GM12878 (cell line): ENCODE results near the gene PCDHGB6. TPM values are rescaled to one million over a fixed set of nuclear protein-coding genes. Genes with fewer than 3 reads are reported as not detected.

Experiments used
- ATAC-seq: fragments of 200-7000 bp; cut with Tn5 transposase; 3 replicates; pipeline ENCODE4 v1.9.1; 2020; ENCODE audit warnings: mild to moderate bottlenecking, moderate library complexity
- BruUV-seq: library from RNA; stranded (reverse); fragments of 400-500 nt; replicated peaks from 2 replicates; lab custom pipeline; 2021; lab: Mats Ljungman, UMichigan
- CTCF ChIA-PET: fragments of 300-600 bp; sonication (Branson Sonifier 250); formaldehyde crosslinking; extraction: SDS; loops from one replicate; lab custom pipeline; 2021; ENCODE audit warnings: inconsistent platforms; lab: Yijun Ruan, JAX
- POLR2A ChIA-PET: fragments of 350-600 bp; formaldehyde crosslinking; extraction: SDS; loops from one replicate; lab custom pipeline; 2021; ENCODE audit warnings: inconsistent platforms; lab: Charles Lee
- RAD21 ChIA-PET: fragments of 300-600 bp; sonication (Branson Sonifier 250); formaldehyde crosslinking; loops from one replicate; lab custom pipeline; 2023; ENCODE audit warnings: antibody characterized with exemption; ENCODE audit not compliant: unreplicated experiment; lab: Charles Lee
- SMC1A ChIA-PET: fragments of 300-600 bp; sonication (Branson Sonifier 250); formaldehyde crosslinking; loops from one replicate; lab custom pipeline; 2023; ENCODE audit not compliant: unreplicated experiment, uncharacterized antibody; lab: Charles Lee
- DNase-seq: peaks from one replicate; pipeline ENCODE4 v3.0.0-alpha.2; 2011; ENCODE audit warnings: low read depth, low spot score
- FAIRE-seq: peaks from 3 replicates; lab custom pipeline; 2011; peaks lifted over from hg19 to GRCh38; lab: Jason Lieb, UNC
- H2AFZ ChIP-seq: 2 replicates; pipeline ENCODE4 v1.6.0; 2011; ENCODE audit warnings: low read depth, low read length, control low read depth; ENCODE audit not compliant: control insufficient read depth
- H3K27ac ChIP-seq: 2 replicates; pipeline ENCODE4 v1.5.1; 2011; ENCODE audit warnings: control low read depth; ENCODE audit not compliant: control insufficient read depth, insufficient read depth
- H3K27me3 ChIP-seq, 2 experiments: replicated peaks in 1 of 2; 2 replicates each; pipeline versions ENCODE4 v1.6.0 to v1.6.1; 2011; ENCODE audit warnings: low read length in 1 of 2; ENCODE audit not compliant: control insufficient read depth in 2 of 2, insufficient read depth in 2 of 2
- H3K36me3 ChIP-seq, 2 experiments: 2 replicates each; pipeline ENCODE4 v1.5.1; 2011; ENCODE audit warnings: low read length in 1 of 2; ENCODE audit not compliant: control insufficient read depth in 2 of 2, insufficient read depth in 2 of 2
- H3K4me1 ChIP-seq: 2 replicates; pipeline ENCODE4 v1.6.1; 2011; ENCODE audit warnings: mild to moderate bottlenecking, low read length, moderate library complexity, mixed read lengths; ENCODE audit not compliant: control insufficient read depth, insufficient read depth
- H3K4me2 ChIP-seq: 2 replicates; pipeline ENCODE4 v1.6.0; 2011; ENCODE audit warnings: control low read depth; ENCODE audit not compliant: control insufficient read depth, insufficient read depth
- H3K4me3 ChIP-seq: fragments of 200-600 bp; sonication (generic); 2 replicates; pipeline ENCODE4 v1.5.1; 2016
- H3K79me2 ChIP-seq: 2 replicates; pipeline ENCODE4 v1.6.0; 2011; ENCODE audit warnings: low read length; ENCODE audit not compliant: control insufficient read depth, insufficient read depth
- H3K9ac ChIP-seq: 2 replicates; pipeline ENCODE4 v1.8.0; 2011; ENCODE audit warnings: low read length, control low read depth, mixed read lengths; ENCODE audit not compliant: control insufficient read depth, insufficient read depth
- H3K9me3 ChIP-seq: replicated peaks from 3 replicates; pipeline ENCODE4 v1.5.1; 2011; ENCODE audit warnings: mild to moderate bottlenecking, low read length; ENCODE audit not compliant: control insufficient read depth, insufficient read depth
- H4K20me1 ChIP-seq: 2 replicates; pipeline ENCODE4 v1.6.0; 2011; ENCODE audit not compliant: control insufficient read depth, insufficient read depth
- ATF2 ChIP-seq: IDR thresholded peaks from 2 replicates; pipeline ENCODE4 v1.6.1; 2012; ENCODE audit warnings: low read length, inconsistent platforms
- CEBPB ChIP-seq, 2 experiments: fragments of 150-350 bp in 1 of 2; IDR thresholded peaks; 2 replicates each; pipeline ENCODE4 v1.6.1; 2012 to 2014; ENCODE audit warnings: low read depth in 2 of 2, low read length in 2 of 2, borderline replicate concordance in 1 of 2, inconsistent platforms in 1 of 2
- CHD1 ChIP-seq: IDR thresholded peaks from 2 replicates; pipeline ENCODE4 v1.6.1; 2012; ENCODE audit warnings: low read depth, low read length, improper control_type of control experiment
- DPF2 ChIP-seq: fragments of 450-650 bp; IDR thresholded peaks from 2 replicates; pipeline ENCODE4 v1.6.1; 2017; ENCODE audit warnings: mild to moderate bottlenecking
- E2F8 ChIP-seq: fragments of 450-650 bp; IDR thresholded peaks from 2 replicates; pipeline ENCODE4 v1.6.1; 2018; ENCODE audit warnings: mild to moderate bottlenecking, low read depth, moderate library complexity; ENCODE audit not compliant: partially characterized antibody
- ESRRA ChIP-seq: IDR thresholded peaks from 2 replicates; pipeline ENCODE4 v1.6.1; 2012; ENCODE audit warnings: mild to moderate bottlenecking, low read length, improper control_type of control experiment
- EZH2 ChIP-seq: IDR thresholded peaks from 2 replicates; pipeline ENCODE4 v1.6.1; 2012; ENCODE audit warnings: low read depth, mild to moderate bottlenecking, control low read depth, inconsistent platforms, low read length, borderline replicate concordance; ENCODE audit not compliant: control insufficient read depth
- FOS ChIP-seq: IDR thresholded peaks from 3 replicates; pipeline ENCODE4 v1.6.1; 2011; ENCODE audit warnings: borderline replicate concordance; ENCODE audit not compliant: insufficient read length; ENCODE audit errors: extremely low read depth
- PAX8 ChIP-seq: fragments of 450-650 bp; IDR thresholded peaks from 2 replicates; pipeline ENCODE4 v1.6.1; 2017; ENCODE audit warnings: mild to moderate bottlenecking, moderate library complexity
- SREBF1 ChIP-seq: IDR thresholded peaks from 2 replicates; pipeline ENCODE4 v1.6.1; 2012; ENCODE audit warnings: mild to moderate bottlenecking, low read length
- SUZ12 ChIP-seq: fragments of 200-600 bp; sonication (generic); IDR thresholded peaks from one replicate; pipeline ENCODE4 v1.6.1; 2018; ENCODE audit warnings: antibody characterized with exemption, mild to moderate bottlenecking; ENCODE audit not compliant: unreplicated experiment
- ZSCAN29 ChIP-seq: fragments of 450-650 bp; IDR thresholded peaks from 2 replicates; pipeline ENCODE4 v1.6.1; 2017; ENCODE audit warnings: mild to moderate bottlenecking, moderate library complexity
- WGBS: methylation state at CpG from one replicate; pipeline ENCODE4 v1.1.6; 2016; ENCODE audit warnings: low lambda C conversion rate; ENCODE audit not compliant: insufficient replicate concordance, insufficient coverage; ENCODE audit errors: missing lambda C conversion rate; 5-methylcytosine and 5-hydroxymethylcytosine counted together
- in situ Hi-C: fragments of 300-500 bp; cut with MboI; formaldehyde crosslinking; loops from 9 replicates; pipeline ENCODE4 v1.14.3; 2018; ENCODE audit warnings: mixed read lengths
- intact Hi-C: fragments of 100-400 bp; cut with micrococcal nuclease; formaldehyde crosslinking; loops from one replicate; pipeline ENCODE4 v1.14.2; 2022; ENCODE audit not compliant: unreplicated experiment
- polyA plus RNA-seq, 11 experiments: library from polyadenylated mRNA; depleted of rRNA in 4 of 11; unstranded in 6 of 11; stranded (reverse) in 5 of 11; fragments of >200 nt; fragmentation: Nextera tagmentation in 4 of 11; fragmentation: Illumina TruSeq in 1 of 11; extraction: Ambion mirVana in 4 of 11; extraction: Trizol in 1 of 11; gene quantifications; 1 replicate in 1 of 11; 2 replicates in 10 of 11; pipeline versions ENCODE4 v1.2.1 to v1.2.3, GENCODE V29; 2011 to 2016; ENCODE audit warnings: inconsistent platforms in 2 of 11, missing spikeins in 2 of 11, low read depth in 1 of 11
- total RNA-seq, 4 experiments: library from RNA; depleted of rRNA in 3 of 4; stranded (reverse); fragments of >200 nt in 3 of 4; fragmentation: Illumina TruSeq in 1 of 4; extraction: Trizol in 1 of 4; gene quantifications; 2 replicates each; pipeline versions ENCODE4 v1.2.1 to v1.2.3, GENCODE V29; 2013 to 2021

Gene PCDHGB6
- total and polyA plus RNA-seq, 10 of the 15 experiments (the other 5 are each of a cell fraction or from before 2014, with no cell fraction given): 0.07 to 1.0 (median 0.31) TPM

GRCh38 chr5:141422742-141423291, 15.0 kb downstream of the PCDHGB6 start:
- no TSS peak for BruUV-seq
- Histone ChIP-seq H3K4me2 (no peak overlapping the region), H3K27me3 (no peaks in the 10 kb centered on the region; a peak in 1 of 4 replicates), H3K79me2 (no peaks in the 10 kb centered on the region)
- no peak for TF ChIP-seq EZH2
- no peak for TF ChIP-seq SREBF1
- TF ChIP-seq, all 136 proteins: peak for 0
- Histone ChIP-seq H3K4me1 (peaks cover 4% of the 10 kb centered on the region; the same call in 1 of the 2 replicates), H3K36me3 (no peaks in the 10 kb centered on the region), H3K9ac (no peak overlapping the region), H3K9me3 (peaks cover 20% of the 10 kb centered on the region; the same call in 2 of the 3 replicates), H2AFZ (no peak overlapping the region), H4K20me1 (no peaks in the 10 kb centered on the region), H3K4me3 (no peak overlapping the region), H3K27ac (no peak overlapping the region)
- FAIRE-seq: no peak
- DNase-seq: no peak
- POLR2A ChIA-PET: no interaction called here
- in situ Hi-C loops: no loop called here
- RAD21 ChIA-PET: no interaction called here
- ATAC-seq: no peak
- intact Hi-C loops: no loop called here
- CTCF ChIA-PET: interaction anchor here (0.9 to 10.9 kb wide), 6 partner anchors 53 to 141 kb away, joined by 3 to 245 read pairs (median 22); partner anchors contain the start of gene PCDHGC3
- SMC1A ChIA-PET: interaction anchor here (2.7 kb wide), 1 partner anchor 100 kb away, joined by 22 read pairs; no protein-coding TSS in a partner anchor
- WGBS: 87% methylated on average over 40 of the region's 42 CpGs

- WGBS: 97% methylated on average over 52 of the region's 53 CpGs
- H3K27ac ChIP-seq: no peak overlapping the region
- in situ Hi-C loops: no loop called here
- no TSS peak for BruUV-seq
- ChIA-PET CTCF (interaction anchor here (1.1 to 4.2 kb wide), 5 partner anchors 15 to 136 kb away, joined by 3 to 61 read pairs (median 3); partner anchors contain the start of genes PCDHGA10 and PCDHGC3), SMC1A (interaction anchor here (0.7 to 1.5 kb wide), 4 partner anchors 10 to 183 kb away, joined by 3 to 4 read pairs (median 3); partner anchors contain the start of genes PCDHB15 and PCDHGB7), POLR2A (no interaction called here), RAD21 (no interaction called here)
- H3K9ac ChIP-seq: no peak overlapping the region
- no peaks in the 10 kb centered on the region for H3K79me2 ChIP-seq
- H3K36me3 ChIP-seq: no peaks in the 10 kb centered on the region
- DNase-seq (no peak), ATAC-seq (no peak), FAIRE-seq (no peak)
- intact Hi-C loops: no loop called here
- H3K4me1 ChIP-seq: no peaks in the 10 kb centered on the region; the same call in 1 of the 2 replicates
- no peak overlapping the region for H3K4me3 ChIP-seq
- H3K9me3 ChIP-seq: peaks cover 23% of the 10 kb centered on the region; the same call in 2 of the 3 replicates
- H3K4me2 ChIP-seq: no peak overlapping the region
- no peaks in the 10 kb centered on the region for H4K20me1 ChIP-seq
- no peaks in the 10 kb centered on the region; a peak in 1 of 4 replicates for H3K27me3 ChIP-seq
- H2AFZ ChIP-seq: no peak overlapping the region
- no peak for TF ChIP-seq DPF2
- TF ChIP-seq PAX8: no peak
- TF ChIP-seq SUZ12: no peak
- no peak for TF ChIP-seq CHD1
- no peak for TF ChIP-seq ESRRA
- no peak for TF ChIP-seq ZSCAN29
- no peak for TF ChIP-seq FOS
- no peak for TF ChIP-seq CEBPB (IDR thresholded peaks at IDR 0.05; ENCODE audit: borderline replicate concordance in 1 of 2, low read depth in 2 of 2, low read length in 2 of 2)
- TF ChIP-seq E2F8: no peak
- no peak for TF ChIP-seq ATF2
Measured at GRCh38 chr5:141427783-141428426, 20.1 kb downstream of the PCDHGB6 start.
